SK-N-SH (cell line): ENCODE data around the gene SCN4A.

Experiments
- FOXJ3 ChIP-seq: sonication (generic); formaldehyde crosslinking; IDR thresholded peaks from 2 replicates; pipeline ENCODE4 v1.5.1; 2020; ENCODE audit warnings: mild to moderate bottlenecking, missing genetic modification reagents
- FOXM1 ChIP-seq: IDR thresholded peaks from 2 replicates; pipeline ENCODE4 v1.4.0; 2012; ENCODE audit warnings: low read depth, mild to moderate bottlenecking
- JUND ChIP-seq: IDR thresholded peaks from 2 replicates; pipeline ENCODE4 v1.4.0; 2012
- POLR2AphosphoS5 ChIP-seq: IDR thresholded peaks from 2 replicates; pipeline ENCODE4 v1.6.1; 2012; ENCODE audit warnings: low read depth, low read length
- TF ChIP-seq, protein P1 (sequence below): fragments of 200-600 bp; sonication (generic); IDR thresholded peaks from 2 replicates; pipeline ENCODE4 v1.6.1; 2017; ENCODE audit warnings: antibody characterized with exemption, mild to moderate bottlenecking, moderate library complexity

DNA sequence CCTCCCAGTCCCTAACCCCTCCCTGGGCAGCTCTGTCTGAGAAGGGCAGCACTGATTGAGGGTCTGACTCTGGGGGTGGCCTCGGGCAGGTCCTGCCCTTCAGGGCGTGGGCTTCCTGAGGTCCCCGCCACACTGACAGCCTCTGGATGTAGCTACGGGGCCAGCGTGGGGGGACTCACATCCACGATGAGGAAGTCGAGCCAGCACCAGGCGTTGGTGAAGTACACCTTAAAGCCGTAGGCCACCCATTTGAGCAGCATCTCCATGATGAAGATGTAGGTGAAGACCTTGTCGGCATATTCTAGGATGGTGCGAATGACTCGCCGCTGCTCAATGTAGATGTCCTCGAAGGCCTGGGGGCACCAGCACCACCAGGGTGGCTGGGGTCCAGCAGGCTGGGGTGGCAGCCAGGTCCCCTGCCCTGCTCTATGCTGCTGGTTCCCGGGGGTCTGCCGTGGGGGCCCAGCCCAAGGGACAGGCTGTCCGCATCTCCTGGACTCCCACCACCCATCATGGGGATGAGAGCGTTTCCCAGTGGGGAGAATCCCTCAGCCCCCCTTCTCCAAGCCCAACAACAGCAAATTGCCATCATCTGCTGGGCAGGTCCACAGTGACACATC is 24.9 kb downstream of the SCN4A start:
- TF ChIP-seq JUND = no peak
- no peak for TF ChIP-seq POLR2AphosphoS5
- TF ChIP-seq FOXM1 = no peak
- TF ChIP-seq, protein P1, sequence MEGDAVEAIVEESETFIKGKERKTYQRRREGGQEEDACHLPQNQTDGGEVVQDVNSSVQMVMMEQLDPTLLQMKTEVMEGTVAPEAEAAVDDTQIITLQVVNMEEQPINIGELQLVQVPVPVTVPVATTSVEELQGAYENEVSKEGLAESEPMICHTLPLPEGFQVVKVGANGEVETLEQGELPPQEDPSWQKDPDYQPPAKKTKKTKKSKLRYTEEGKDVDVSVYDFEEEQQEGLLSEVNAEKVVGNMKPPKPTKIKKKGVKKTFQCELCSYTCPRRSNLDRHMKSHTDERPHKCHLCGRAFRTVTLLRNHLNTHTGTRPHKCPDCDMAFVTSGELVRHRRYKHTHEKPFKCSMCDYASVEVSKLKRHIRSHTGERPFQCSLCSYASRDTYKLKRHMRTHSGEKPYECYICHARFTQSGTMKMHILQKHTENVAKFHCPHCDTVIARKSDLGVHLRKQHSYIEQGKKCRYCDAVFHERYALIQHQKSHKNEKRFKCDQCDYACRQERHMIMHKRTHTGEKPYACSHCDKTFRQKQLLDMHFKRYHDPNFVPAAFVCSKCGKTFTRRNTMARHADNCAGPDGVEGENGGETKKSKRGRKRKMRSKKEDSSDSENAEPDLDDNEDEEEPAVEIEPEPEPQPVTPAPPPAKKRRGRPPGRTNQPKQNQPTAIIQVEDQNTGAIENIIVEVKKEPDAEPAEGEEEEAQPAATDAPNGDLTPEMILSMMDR = no peak
- no peak for TF ChIP-seq FOXJ3 (CRISPR knock-in tag)
